ENCODE data around the gene PCDH9.

GRCh38 chr13:67140006-67140405, 90.1 kb downstream of the PCDH9 start:
- TF ChIP-seq CTCF (IDR thresholded peaks at IDR 0.05) (no peak), POLR2AphosphoS5 (IDR thresholded peaks at IDR 0.05) (no peak), EP300 (IDR thresholded peaks at IDR 0.05) (no peak)

Data from upper lobe of left lung (tissue), 4 donors.